DND-41 (cell line): ENCODE results near the gene ALDH5A1.

Source experiments
- EZH2 ChIP-seq: IDR thresholded peaks from 3 replicates; pipeline ENCODE4 v1.6.1; 2012; ENCODE audit warnings: borderline replicate concordance, low read depth, mild to moderate bottlenecking, moderate library complexity, low read length, inconsistent platforms; ENCODE audit not compliant: severe bottlenecking
- TF ChIP-seq, protein P1 (sequence below): IDR thresholded peaks from 2 replicates; pipeline ENCODE4 v1.5.1; 2012; ENCODE audit warnings: borderline replicate concordance, low read length, moderate library complexity, mild to moderate bottlenecking; ENCODE audit not compliant: poor library complexity, severe bottlenecking; ENCODE audit errors: extremely low read depth

DNA sequence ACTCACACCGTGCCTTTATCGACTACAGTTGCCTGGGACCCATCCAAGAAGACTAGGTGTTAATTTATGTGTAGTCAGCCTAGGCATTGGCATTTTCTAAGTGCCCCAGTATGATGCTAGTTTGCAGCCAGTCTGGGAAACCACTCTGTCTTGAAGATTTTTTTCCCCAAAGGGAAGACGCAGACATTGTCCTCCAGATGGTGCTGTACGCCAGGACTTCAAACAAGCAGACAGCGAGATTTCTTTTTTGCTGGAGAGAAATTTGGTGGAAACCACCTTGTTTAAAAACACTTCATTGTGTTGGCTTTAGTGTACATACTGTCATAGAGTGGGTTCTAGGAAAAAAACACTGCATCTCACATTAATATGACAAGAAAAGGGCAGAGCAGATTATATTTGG lies 30.0 kb downstream of the ALDH5A1 start:
- TF ChIP-seq, protein P1, sequence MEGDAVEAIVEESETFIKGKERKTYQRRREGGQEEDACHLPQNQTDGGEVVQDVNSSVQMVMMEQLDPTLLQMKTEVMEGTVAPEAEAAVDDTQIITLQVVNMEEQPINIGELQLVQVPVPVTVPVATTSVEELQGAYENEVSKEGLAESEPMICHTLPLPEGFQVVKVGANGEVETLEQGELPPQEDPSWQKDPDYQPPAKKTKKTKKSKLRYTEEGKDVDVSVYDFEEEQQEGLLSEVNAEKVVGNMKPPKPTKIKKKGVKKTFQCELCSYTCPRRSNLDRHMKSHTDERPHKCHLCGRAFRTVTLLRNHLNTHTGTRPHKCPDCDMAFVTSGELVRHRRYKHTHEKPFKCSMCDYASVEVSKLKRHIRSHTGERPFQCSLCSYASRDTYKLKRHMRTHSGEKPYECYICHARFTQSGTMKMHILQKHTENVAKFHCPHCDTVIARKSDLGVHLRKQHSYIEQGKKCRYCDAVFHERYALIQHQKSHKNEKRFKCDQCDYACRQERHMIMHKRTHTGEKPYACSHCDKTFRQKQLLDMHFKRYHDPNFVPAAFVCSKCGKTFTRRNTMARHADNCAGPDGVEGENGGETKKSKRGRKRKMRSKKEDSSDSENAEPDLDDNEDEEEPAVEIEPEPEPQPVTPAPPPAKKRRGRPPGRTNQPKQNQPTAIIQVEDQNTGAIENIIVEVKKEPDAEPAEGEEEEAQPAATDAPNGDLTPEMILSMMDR = peak; percentile 72
- TF ChIP-seq EZH2 = no peak
